T-helper 1 cell treated with Interleukin-12 subunit alpha and Interleukin-12 subunit beta and Interleukin-4 antibody, amounts not matched to agents 30 ng/mL and 1 ng/mL, for 36 hours (primary cell): ENCODE results near the gene ARAF. TPM values are rescaled to one million over a fixed set of nuclear protein-coding genes. Genes with fewer than 3 reads are reported as not detected.

Experiments
- intact Hi-C: fragments of 100-400 bp; cut with micrococcal nuclease; formaldehyde crosslinking; loops from one replicate; pipeline ENCODE4 v1.15.1; 2024
- total RNA-seq: library from RNA; stranded (reverse); gene quantifications from 2 replicates; pipeline ENCODE4 v1.2.3, GENCODE V29; 2022

ARAF gene
- total RNA-seq, 1 donor from 2014 or later, result 93.8 TPM

- intact Hi-C loops, result loop anchor here (2.0 to 5.0 kb wide), 3 partner anchors 159 to 958 kb away; partner anchors contain the start of genes EBP and ZNF182
Observed at GRCh38 chrX:47563801-47564315, 2.9 kb downstream of the ARAF start.

- intact Hi-C loops, result loop anchor here (5.0 kb wide), 2 partner anchors 438 to 958 kb away; partner anchors contain the start of genes EBP and ZNF182
Observed at GRCh38 chrX:47564438-47565085, 3.6 kb downstream of the ARAF start.

GRCh38 chrX:47566841-47567240 is 5.8 kb downstream of the ARAF start:
- intact Hi-C loops, result no loop called here

- intact Hi-C loops, result no loop called here
Observed at GRCh38 chrX:47568656-47569295, 7.8 kb downstream of the ARAF start.

GRCh38 chrX:47570794-47571193 is 9.8 kb downstream of the ARAF start:
- intact Hi-C loops, result no loop called here

- intact Hi-C loops, result no loop called here
Observed at GRCh38 chrX:47571215-47571614, 10.2 kb downstream of the ARAF start.

GRCh38 chrX:47571896-47572295 is 10.9 kb downstream of the ARAF start:
- intact Hi-C loops, result no loop called here

- intact Hi-C loops, result no loop called here
Observed at GRCh38 chrX:47572773-47573340, 11.9 kb downstream of the ARAF start.

GRCh38 chrX:47573341-47574075 is 12.5 kb downstream of the ARAF start:
- intact Hi-C loops, result no loop called here

- intact Hi-C loops, result no loop called here
Observed at GRCh38 chrX:47574076-47574546, 13.1 kb downstream of the ARAF start.

GRCh38 chrX:47574547-47575301 is 13.7 kb downstream of the ARAF start:
- intact Hi-C loops, result no loop called here

GRCh38 chrX:47576021-47576898 is 15.3 kb downstream of the ARAF start:
- intact Hi-C loops, result no loop called here

GRCh38 chrX:47577424-47577823 is 16.4 kb downstream of the ARAF start:
- intact Hi-C loops, result no loop called here

- intact Hi-C loops, result no loop called here
Observed at GRCh38 chrX:47577901-47578300, 16.9 kb downstream of the ARAF start.

- intact Hi-C loops, result no loop called here
Observed at GRCh38 chrX:47578692-47579091, 17.7 kb downstream of the ARAF start.

- intact Hi-C loops, result no loop called here
Observed at GRCh38 chrX:47579537-47579936, 18.5 kb downstream of the ARAF start.

- intact Hi-C loops, result loop anchor here (1.0 to 2.0 kb wide), 8 partner anchors 21 to 389 kb away; partner anchors contain the start of genes ARAF, ELK1, SYN1 and UBA1
Observed at GRCh38 chrX:47581731-47582647, 21.0 kb downstream of the ARAF start, which contains the start of gene TIMP1. TIMP1 (plus strand) TSS chrX:47582436; CDS start chrX:47583416, 980 bp downstream.

- intact Hi-C loops, result loop anchor here (2.0 kb wide), 1 partner anchor 75 kb away; the partner anchor contains the start of gene UXT
Observed at GRCh38 chrX:47583240-47583861, 22.3 kb downstream of the ARAF start.
